COLO668 (cell line): Measurements from ENCODE around the gene ZNF423.

Experiments
- DNase-seq: peaks from one replicate; lab custom pipeline; 2025; ENCODE audit not compliant: unreplicated experiment; lab: John Stamatoyannopoulos, UW

Gene ZNF423

GRCh38 chr16:49788572-49788971 is 67.3 kb downstream of the ZNF423 start:
- no peak for DNase-seq

GRCh38 chr16:49786926-49787557 is 68.9 kb downstream of the ZNF423 start:
- no peak for DNase-seq

GRCh38 chr16:49785970-49786369 is 69.9 kb downstream of the ZNF423 start:
- no peak for DNase-seq

GRCh38 chr16:49782405-49782804 is 73.5 kb downstream of the ZNF423 start:
- no peak for DNase-seq

GRCh38 chr16:49781401-49781800 is 74.5 kb downstream of the ZNF423 start:
- no peak for DNase-seq

GRCh38 chr16:49780433-49780832 is 75.5 kb downstream of the ZNF423 start:
- no peak for DNase-seq

GRCh38 chr16:49779979-49780378 is 75.9 kb downstream of the ZNF423 start:
- DNase-seq: no peak

GRCh38 chr16:49778202-49778930 is 77.5 kb downstream of the ZNF423 start:
- DNase-seq: no peak

GRCh38 chr16:49776734-49777133 is 79.2 kb downstream of the ZNF423 start:
- no peak for DNase-seq

- no peak for DNase-seq
Observed at GRCh38 chr16:49776085-49776595, 79.8 kb downstream of the ZNF423 start.

- no peak for DNase-seq
Observed at GRCh38 chr16:49775581-49775980, 80.3 kb downstream of the ZNF423 start.

GRCh38 chr16:49775018-49775417 is 80.9 kb downstream of the ZNF423 start:
- no peak for DNase-seq

- DNase-seq: no peak
Observed at GRCh38 chr16:49773534-49774475, 82.1 kb downstream of the ZNF423 start.

- no peak for DNase-seq
Observed at GRCh38 chr16:49767998-49768397, 87.9 kb downstream of the ZNF423 start.

- DNase-seq: no peak
Observed at GRCh38 chr16:49767414-49767813, 88.5 kb downstream of the ZNF423 start.

GRCh38 chr16:49766225-49766624 is 89.7 kb downstream of the ZNF423 start:
- no peak for DNase-seq

- DNase-seq: no peak
Observed at GRCh38 chr16:49763826-49764225, 92.1 kb downstream of the ZNF423 start.

- DNase-seq: no peak
Observed at GRCh38 chr16:49760815-49761214, 95.1 kb downstream of the ZNF423 start.

- no peak for DNase-seq
Observed at GRCh38 chr16:49757559-49758069, 98.3 kb downstream of the ZNF423 start.

GRCh38 chr16:49756775-49757558 is 98.9 kb downstream of the ZNF423 start:
- DNase-seq: no peak
